ENCODE data around the gene PACSIN2.

DNA sequence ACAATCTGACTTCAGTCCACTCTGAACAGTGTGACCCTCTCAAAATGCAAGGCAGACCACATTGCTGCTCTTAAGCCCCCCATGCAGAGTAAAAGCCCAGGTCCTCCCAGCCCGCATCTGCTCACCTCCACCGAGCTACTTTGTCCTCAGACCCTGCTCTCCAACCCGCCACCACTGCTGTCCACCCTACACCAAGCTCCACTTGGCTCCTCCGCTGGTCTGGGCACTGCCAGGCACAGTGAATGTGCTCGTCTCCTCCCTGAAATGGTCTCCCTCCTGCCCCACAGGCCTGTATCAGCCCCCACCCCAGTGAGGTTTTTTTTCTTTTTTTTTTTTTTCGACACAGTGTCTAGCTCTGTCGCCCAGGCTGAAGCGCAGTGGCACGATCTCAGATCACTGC is 90.5 kb downstream of the PACSIN2 start:
- no peak for TF ChIP-seq CTCF (conservative IDR thresholded peaks at IDR 0.05)
- no peak for TF ChIP-seq EZH2 (IDR thresholded peaks at IDR 0.05; ENCODE audit: low read depth)
